Psoas muscle (tissue), 8 donors: Measurements from ENCODE around the gene EREG. TPM values are rescaled to one million over a fixed set of nuclear protein-coding genes. Genes with fewer than 3 reads are reported as not detected.

ENCODE experiments used
- ATAC-seq, 4 donors: fragments of 200-7000 bp; cut with Tn5 transposase; one replicate each; pipeline ENCODE4 v1.9.1; 2020; ENCODE audit warnings: moderate library complexity in 3 of 4, mild to moderate bottlenecking in 2 of 4
- DNase-seq, 2 donors: peaks; one replicate each; pipeline ENCODE4 v3.0.0-alpha.2; 2020
- H3K27ac ChIP-seq: fragments of 200-600 bp; one replicate; pipeline ENCODE4 v1.8.0; 2022
- H3K27me3 ChIP-seq, 3 donors: fragments of 200-600 bp in 1 of 3; one replicate each; pipeline versions ENCODE4 v1.6.1 to v1.8.0; 2013 to 2022; ENCODE audit warnings: low read length in 2 of 3, mild to moderate bottlenecking in 2 of 3, moderate library complexity in 1 of 3; ENCODE audit not compliant: insufficient read depth in 3 of 3
- H3K36me3 ChIP-seq, 2 donors: fragments of 200-600 bp in 1 of 2; one replicate each; pipeline versions ENCODE4 v1.6.1 to v1.8.0; 2013 to 2022; ENCODE audit warnings: low read depth in 1 of 2, mild to moderate bottlenecking in 1 of 2, moderate library complexity in 1 of 2; ENCODE audit not compliant: insufficient read depth in 1 of 2
- H3K4me1 ChIP-seq: fragments of 200-600 bp; one replicate; pipeline ENCODE4 v1.8.0; 2022
- H3K4me3 ChIP-seq: fragments of 200-600 bp; one replicate; pipeline ENCODE4 v1.8.0; 2022; ENCODE audit warnings: mild to moderate bottlenecking
- H3K9me3 ChIP-seq: fragments of 200-600 bp; one replicate; pipeline ENCODE4 v1.8.0; 2022
- WGBS, 3 donors: extraction: QIAGEN DNeasy Blood & Tissue Kit; methylation state at CpG; one replicate each; pipeline versions ENCODE4 v1.1.6 to v1.1.7; 2013; 5-methylcytosine and 5-hydroxymethylcytosine counted together
- intact Hi-C, 2 donors: fragments of 100-400 bp; cut with DNase I; formaldehyde crosslinking; loops; one replicate each; pipeline versions ENCODE4 v1.11.0 to v1.14.2; 2022
- polyA plus RNA-seq, 3 donors: library from polyadenylated mRNA; stranded (reverse); fragments of 200-250 nt; gene quantifications; one replicate each; pipeline ENCODE4 v1.2.3, GENCODE V29; 2013
- total RNA-seq, 4 donors: library from RNA; stranded (reverse); fragmentation: NEBNext Ultra II Directional in 2 of 4; extraction: Animal tissue kit (Norgen Biotek cat#: 25700) in 2 of 4; gene quantifications; one replicate each; pipeline versions ENCODE4 v1.2.1 to v1.2.4, GENCODE V29; 2021 to 2023
- TF ChIP-seq, protein P1 (sequence below): fragments of 200-600 bp; IDR thresholded peaks from one replicate; pipeline ENCODE4 v1.8.0; 2022; ENCODE audit warnings: antibody characterized with exemption
- donor health status: healthy with polysubstance abuse.
- donor health status: DM: no; HTN: no; CAD: no; lungs with moderate emphysema.
- donor health status: Bipolar disorder and iron deficiency.
- donor health status: healthy.
- donor health status: DM: yes; HTN: yes; CAD: no.
- donor health status: DM: no; HTN: no; CAD: no.
- donor health status: DM: no; HTN: no; CAD: no.
- donor health status: DM: yes; HTN: yes; CAD: no.

The EREG gene
- total and polyA plus RNA-seq, 7 donors = 0.03 to 0.20 TPM; not detected in 5

DNA sequence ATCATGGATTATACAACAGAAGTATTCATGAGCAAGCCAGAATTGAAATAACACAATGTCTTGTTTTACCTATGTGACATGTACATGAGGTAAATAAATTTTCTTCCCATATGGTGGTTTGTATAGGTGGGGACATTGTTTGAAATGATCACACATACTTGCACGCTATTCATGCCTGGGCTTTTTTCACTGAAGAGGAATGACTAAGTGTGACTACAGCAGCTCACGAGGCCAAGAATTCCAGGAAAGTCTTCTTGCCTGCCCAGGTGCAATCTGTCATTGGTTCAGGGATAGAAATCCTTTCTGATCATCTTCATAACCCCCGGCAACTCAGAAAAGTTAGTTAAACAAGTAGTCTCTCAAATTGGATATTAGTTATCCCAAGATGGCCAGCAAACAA is 43.7 kb downstream of the EREG start:
- Histone ChIP-seq H3K36me3 (no peaks in the 10 kb centered on the region), H3K27me3 (no peaks in the 10 kb centered on the region), H3K4me1 (no peaks in the 10 kb centered on the region), H3K27ac (no peak overlapping the region), H3K4me3 (no peak overlapping the region), H3K9me3 (no peaks in the 10 kb centered on the region)
- intact Hi-C loops = no loop called here
- WGBS, 3 donors = 82 to 85% (median 82%) methylated on average over 3 of the region's 3 CpGs
- ATAC-seq = no peak
- DNase-seq = no peak
- TF ChIP-seq, protein P1, sequence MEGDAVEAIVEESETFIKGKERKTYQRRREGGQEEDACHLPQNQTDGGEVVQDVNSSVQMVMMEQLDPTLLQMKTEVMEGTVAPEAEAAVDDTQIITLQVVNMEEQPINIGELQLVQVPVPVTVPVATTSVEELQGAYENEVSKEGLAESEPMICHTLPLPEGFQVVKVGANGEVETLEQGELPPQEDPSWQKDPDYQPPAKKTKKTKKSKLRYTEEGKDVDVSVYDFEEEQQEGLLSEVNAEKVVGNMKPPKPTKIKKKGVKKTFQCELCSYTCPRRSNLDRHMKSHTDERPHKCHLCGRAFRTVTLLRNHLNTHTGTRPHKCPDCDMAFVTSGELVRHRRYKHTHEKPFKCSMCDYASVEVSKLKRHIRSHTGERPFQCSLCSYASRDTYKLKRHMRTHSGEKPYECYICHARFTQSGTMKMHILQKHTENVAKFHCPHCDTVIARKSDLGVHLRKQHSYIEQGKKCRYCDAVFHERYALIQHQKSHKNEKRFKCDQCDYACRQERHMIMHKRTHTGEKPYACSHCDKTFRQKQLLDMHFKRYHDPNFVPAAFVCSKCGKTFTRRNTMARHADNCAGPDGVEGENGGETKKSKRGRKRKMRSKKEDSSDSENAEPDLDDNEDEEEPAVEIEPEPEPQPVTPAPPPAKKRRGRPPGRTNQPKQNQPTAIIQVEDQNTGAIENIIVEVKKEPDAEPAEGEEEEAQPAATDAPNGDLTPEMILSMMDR = no peak

DNA sequence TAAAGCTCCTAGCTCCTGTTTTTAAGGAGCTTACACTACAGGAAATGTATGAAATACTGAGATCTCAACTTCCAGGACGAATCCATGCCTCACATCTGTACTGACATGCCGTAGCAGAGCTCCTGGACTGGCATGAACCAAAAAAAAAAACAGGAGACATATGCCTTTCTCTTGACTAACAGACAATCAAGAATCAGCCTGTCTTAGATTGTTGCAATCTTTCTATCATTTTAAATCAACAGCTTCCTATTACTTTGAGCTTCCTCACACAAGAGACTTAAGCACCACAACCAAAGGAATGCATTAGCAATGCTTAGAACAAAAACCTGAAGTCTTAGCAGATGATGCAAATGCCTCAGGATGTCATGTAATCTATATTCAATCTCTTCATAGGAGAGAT is 45.3 kb downstream of the EREG start:
- WGBS, 3 donors = 38 to 54% (median 52%) methylated on average over 2 of the region's 2 CpGs

DNA sequence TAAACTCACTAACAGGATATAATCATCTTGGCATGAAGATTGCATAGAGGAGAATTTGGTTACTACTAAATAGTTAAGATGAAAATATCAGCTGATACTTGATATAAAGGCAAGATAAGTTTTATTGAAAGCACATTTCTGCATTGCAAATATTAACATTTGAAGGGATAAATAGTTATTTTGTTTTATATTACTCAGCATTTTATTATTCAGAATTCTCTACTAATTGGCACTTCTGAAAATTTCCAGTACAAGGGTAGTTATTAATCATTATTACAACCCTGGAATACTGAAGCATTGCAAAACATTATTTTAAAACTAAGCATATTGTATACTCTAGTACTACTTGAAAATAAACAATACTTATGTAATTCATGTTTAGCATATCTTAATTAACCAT is 47.3 kb downstream of the EREG start:
- Histone ChIP-seq H3K4me1 (no peaks in the 10 kb centered on the region), H3K27ac (no peak overlapping the region), H3K36me3 (no peaks in the 10 kb centered on the region), H3K9me3 (no peaks in the 10 kb centered on the region), H3K27me3 (no peaks in the 10 kb centered on the region), H3K4me3 (no peak overlapping the region)
- TF ChIP-seq, protein P1 = no peak
- intact Hi-C loops = no loop called here
- ATAC-seq (no peak), DNase-seq (no peak)

More for the DNA sequence above, 45.3 kb downstream of the EREG start:
- H3K9me3 ChIP-seq = no peaks in the 10 kb centered on the region
- H3K27me3 ChIP-seq = no peaks in the 10 kb centered on the region
- no peak overlapping the region for H3K4me3 ChIP-seq
- no peak overlapping the region for H3K27ac ChIP-seq
- H3K36me3 ChIP-seq = no peaks in the 10 kb centered on the region
- no peaks in the 10 kb centered on the region for H3K4me1 ChIP-seq
- TF ChIP-seq, protein P1 = no peak
- ATAC-seq = no peak
- intact Hi-C loops = no loop called here
- no peak for DNase-seq

DNA sequence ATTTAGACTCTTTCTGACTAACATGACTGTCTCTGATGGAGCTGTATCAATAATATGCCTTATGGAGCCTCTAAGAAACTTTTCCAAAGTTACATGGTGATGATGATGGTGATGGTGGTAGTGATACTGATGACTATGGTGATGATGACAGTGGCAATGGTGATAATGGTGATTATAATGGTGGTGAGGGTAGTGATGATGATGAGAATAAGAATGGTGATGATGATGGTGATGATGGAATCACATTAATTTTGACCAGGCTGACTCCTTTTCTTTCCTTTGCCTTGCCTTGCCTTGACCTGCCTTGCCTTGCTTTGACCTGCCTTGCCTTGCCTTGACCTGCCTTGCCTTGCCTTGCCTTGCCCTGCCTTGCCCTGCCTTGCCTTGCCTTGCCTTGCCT is 48.3 kb downstream of the EREG start:
- no peak for ATAC-seq
- intact Hi-C loops = no loop called here
- no peak for DNase-seq

More for the DNA sequence above, 48.3 kb downstream of the EREG start:
- Histone ChIP-seq H3K36me3 (no peaks in the 10 kb centered on the region), H3K4me3 (no peak overlapping the region), H3K27me3 (no peaks in the 10 kb centered on the region), H3K4me1 (no peaks in the 10 kb centered on the region), H3K27ac (no peak overlapping the region), H3K9me3 (no peaks in the 10 kb centered on the region)
- TF ChIP-seq, protein P1 = no peak
